ENCODE results near the gene HIC1. TPM values are rescaled to one million over a fixed set of nuclear protein-coding genes. Genes with fewer than 3 reads are reported as not detected.

HIC1 gene
- total RNA-seq, 1 donor from 2014 or later, result 85.0 TPM

DNA sequence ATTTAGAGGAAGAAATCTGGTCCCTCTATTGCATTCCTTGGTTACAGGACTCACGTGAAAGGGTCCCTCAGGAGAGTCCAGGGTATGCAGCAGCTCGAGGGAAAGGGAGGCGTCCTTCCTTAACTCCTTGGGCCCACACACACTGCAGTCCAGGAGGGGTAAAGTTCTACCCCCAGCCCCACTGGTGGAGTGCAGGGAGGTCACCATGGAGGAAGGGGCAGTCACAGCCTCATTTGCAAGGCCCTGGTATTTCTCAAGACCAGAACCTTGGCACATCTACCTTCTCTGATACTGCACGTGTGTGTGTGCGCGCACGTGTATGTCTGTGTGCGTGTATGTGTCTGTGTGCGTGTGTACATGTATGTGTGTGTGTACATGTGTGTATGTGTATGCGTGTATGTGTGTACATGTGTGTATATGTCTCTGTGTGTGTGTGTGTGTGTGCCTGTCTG, 11.1 kb downstream of the HIC1 start:
- ATAC-seq, result peak; percentile 5
- intact Hi-C loops (cut with DNase I), result no loop called here
- no peak for DNase-seq (ENCODE audit: low spot score)

DNA sequence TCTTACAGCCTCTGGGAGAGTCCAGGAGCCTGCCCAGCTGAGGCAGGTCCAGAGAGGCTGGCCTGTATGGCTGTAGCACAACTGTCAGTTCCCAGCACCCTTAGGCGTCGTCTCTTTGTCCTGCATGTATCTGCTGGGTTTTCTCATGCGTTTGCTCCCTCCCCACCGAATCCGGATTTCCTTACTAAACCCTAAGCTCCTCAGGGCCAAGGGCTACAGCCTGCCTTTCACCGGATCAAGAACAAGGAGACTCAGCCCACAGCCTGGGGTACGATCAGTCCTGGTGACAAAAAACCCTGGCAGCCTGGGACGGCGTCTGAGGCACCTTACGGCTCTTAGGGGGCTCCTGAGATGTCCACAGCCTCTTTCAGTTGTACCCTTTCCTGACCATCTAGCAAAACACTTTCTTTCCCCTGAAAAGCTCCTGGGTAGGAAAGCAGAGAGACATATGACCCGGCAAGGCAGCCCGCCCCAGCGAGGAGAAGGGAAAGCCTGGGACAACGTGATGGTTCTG, 12.2 kb downstream of the HIC1 start:
- peak; percentile 1 for ATAC-seq
- intact Hi-C loops (cut with DNase I), result no loop called here
- no peak for DNase-seq (ENCODE audit: low spot score)

DNA sequence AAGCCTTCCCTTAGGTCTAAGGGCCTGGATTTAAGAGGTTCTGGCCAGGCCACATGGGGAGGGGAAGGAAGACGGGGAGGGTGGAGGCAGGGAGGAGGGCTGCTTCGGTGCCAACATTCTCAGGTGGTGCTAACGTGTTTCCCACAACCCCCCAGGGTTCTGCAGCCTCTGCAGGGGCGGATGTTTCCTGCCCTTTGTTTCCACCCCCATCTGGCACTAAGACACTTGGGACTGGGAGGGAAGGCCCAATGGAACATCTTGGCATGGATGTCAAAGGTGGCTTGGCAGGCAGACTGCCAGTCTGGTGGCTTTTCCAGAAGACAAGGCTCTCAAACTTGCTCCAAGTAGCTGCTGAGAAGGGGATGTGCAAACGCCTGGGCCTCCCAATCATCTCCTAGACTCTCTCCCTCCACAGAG, 12.7 kb downstream of the HIC1 start:
- ATAC-seq (peak; percentile 21), DNase-seq (ENCODE audit: low spot score) (peak; percentile 70)

DNA sequence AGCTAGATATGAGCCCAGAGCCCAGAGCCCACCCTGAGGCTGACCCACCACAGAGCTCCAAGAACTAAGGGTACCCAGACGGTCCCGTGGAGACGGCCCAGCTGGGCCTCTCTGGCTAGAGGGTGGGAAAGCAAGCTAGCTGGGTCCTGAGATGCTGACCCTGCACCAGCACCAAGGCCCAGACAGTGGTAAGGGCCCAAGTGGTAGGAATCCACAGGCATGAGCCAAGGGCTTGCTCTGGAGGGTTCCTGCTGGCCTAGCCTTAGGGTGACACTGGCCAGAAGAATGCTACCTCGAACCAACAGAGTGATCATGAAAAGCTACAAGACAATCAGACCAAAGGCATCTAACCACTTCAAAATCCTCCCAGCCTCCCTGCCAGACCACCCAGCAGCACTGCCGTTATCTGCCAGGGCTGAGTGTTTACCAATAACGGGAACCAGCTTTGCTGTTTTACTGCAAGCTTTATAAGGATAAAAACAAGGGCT, 13.2 kb downstream of the HIC1 start:
- intact Hi-C loops (cut with DNase I), result no loop called here
- ATAC-seq, result peak; percentile 14
- no peak for DNase-seq (ENCODE audit: low spot score)

More for the DNA sequence above, 12.7 kb downstream of the HIC1 start:
- intact Hi-C loops (cut with DNase I), result no loop called here

DNA sequence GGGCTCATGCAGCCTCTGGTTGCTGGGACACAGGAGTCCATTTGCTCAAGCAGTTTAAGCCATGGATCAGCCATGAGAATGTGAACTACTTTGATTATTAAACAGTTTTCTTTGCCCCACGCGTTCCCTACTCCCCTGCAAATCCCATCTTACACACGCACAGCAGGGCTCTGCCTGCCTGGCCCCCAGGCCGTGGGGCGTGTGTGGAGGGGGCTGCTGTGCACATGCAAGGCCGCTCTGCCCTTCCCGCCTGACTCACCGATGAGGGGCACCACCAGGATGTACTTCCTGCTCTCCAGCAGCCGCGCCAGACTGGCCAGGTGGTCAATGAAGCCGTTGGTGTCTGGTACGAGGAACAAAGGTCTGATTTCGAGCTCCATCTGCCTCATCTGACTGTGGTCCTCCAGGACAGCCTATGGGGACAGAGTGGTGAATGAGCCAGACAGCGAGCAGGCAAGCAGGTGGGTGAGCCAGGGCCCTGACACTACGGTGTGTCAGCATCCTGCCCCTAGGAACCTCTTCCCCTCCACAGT, 13.7 kb downstream of the HIC1 start:
- ATAC-seq, result no peak
- intact Hi-C loops (cut with DNase I), result no loop called here
- DNase-seq (ENCODE audit: low spot score), result no peak

DNA sequence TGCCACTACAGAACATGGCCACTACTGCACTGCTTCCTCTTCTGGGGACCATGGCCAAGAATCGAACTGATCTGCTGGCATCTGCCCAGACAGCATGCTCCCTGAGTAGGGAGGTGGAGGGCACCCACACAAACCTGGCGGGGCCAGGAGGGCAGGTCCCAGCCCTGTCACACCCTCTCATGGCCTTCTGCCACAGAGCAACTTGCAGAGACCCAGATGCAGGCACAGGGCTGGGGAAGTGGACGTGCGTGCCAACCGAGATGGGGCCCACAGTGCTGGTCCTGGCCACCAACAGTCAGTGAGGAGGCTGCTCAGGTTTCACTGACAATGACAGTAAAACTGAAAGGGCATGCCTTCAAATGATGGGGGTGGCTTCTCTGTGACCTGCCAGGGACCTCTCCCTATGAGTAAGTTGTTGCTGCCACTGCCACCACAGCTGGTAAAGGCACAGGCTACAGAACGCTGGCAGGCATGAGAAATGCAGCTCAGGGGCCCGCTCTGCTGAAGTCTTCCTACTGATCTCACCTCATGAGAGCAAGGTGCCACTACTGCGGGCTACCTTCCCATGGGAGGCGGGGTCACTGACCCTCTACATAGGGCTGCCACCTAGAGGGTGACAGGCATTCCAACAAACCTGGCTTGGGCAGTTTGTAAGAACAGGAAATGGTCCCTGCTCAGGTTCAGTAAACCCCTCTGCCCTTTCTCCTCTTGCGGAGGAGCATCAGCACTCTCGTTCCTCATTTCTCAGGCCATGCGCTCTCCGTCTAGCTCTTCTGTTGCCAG, 15.5 kb downstream of the HIC1 start:
- intact Hi-C loops (cut with DNase I), result no loop called here
- DNase-seq (ENCODE audit: low spot score) (no peak), ATAC-seq (no peak)

DNA sequence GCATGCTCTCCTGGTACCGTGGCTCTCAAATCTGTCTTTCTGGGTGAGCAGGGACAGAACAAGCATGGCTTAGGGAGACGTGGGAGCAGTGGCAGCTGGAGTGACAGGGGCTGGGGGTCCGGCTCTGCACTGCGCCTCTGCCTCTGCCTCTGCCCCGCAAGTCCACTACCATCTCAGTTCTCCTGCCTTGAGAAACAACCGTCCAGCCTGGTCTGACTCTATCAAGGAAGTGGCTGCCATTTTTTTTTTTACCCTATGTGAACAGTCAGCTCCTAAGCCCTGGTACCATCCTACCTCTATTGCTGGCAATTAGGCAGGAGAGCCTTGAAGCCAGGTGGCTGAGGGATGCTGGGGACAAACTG, 16.1 kb downstream of the HIC1 start:
- intact Hi-C loops (cut with DNase I), result no loop called here
- DNase-seq (ENCODE audit: low spot score) (no peak), ATAC-seq (no peak)

DNA sequence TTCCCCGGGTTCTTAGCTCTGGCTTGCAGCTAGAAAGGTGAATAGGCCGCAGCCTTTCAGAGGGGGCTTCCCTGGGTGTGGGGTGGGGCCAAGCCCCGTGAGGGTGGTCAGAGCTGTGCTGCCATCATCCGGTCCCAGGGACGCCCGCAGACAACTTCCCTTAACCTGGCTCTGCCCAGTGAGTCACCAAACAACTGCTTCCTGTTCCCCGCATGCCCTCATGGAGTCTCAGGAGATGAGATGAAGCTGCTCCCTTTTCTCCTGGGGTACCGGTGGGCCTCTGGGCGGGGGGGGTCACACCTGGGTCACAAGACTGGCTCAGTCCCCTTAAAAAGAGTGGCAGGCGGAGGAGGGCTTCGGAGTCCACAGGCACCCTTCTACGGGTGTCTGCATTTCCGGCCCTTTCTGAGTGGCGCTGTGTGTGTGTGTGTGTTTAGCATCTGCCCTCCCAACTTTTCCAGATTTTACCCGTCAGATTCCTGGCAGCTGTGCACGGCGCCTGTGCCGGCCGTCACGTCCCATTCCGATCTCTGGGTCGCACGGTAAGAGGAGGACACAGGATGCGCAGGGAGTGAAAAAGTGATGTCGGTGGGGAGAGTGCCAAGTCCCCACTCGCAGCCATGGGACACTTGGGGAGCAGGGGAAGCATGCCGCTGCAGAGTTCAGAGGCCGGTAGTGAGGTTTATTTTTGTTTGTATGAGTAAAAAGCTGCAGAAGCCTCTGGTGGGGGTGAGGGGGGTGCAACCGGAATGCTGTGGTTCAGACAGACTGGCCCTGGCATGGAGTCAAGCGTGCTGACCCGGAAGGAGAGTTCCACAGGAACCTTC, 16.8 kb downstream of the HIC1 start:
- ATAC-seq (peak; percentile 39), DNase-seq (ENCODE audit: low spot score) (peak; percentile 67)
- intact Hi-C loops (cut with DNase I), result no loop called here

DNA sequence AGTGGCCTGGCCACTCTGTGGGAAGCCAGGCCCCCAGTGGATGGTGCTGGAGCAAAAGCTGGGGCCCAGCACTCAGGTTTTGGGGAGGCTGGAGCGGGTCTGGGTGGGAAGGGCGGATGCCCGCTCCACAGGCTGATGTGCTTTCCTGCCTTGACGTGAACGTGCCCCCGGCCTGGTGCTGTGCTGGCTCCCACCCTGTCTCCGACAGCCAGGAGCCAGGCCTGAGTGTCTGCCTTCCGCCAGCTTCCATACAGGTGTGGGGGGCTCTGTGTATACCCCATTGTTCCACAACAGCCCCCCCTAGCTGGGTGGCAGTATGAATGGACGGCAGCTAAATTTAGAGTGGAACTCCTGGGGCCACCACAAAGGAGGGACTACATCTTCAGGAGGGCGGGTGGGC, 20.0 kb downstream of the HIC1 start:
- peak; percentile 1 for ATAC-seq

DNA sequence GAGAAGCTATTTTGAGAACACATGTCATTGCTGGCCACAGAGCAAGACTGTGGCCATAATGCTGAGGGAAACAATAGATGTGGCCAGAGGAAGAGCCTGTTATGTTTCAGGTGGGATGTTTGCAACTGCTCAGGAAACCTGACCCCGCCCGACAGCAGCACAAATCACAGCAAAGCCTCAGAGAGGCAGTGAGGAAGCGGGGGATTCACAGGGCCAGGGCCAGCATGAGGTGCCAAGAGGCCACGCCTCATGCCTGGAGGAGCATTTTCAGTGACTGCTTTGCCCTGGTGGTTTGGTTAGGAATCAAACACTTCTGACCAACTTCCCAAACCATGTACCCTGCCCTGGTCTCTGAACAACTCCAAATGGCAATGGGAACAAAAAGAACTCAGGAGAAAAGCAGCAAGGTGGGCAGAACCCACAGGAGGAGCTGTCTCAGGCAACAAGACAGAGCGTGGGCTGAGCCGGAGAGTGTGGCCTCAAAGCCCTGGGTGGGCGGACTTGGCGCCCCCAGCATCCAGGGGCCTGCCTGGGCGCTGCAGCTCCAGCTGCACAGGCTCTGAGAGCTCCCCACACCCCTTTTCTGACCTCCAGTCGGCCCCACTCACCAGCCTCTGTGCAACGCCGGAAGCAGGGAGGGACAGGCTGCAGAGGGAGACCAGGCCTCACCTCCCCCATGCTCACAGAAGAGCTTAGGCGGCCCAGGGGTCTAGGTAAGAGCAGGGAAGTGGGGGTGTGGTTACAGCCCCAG, 20.6 kb downstream of the HIC1 start:
- DNase-seq (ENCODE audit: low spot score), result no peak
- ATAC-seq, result peak; percentile 73
- intact Hi-C loops (cut with DNase I), result no loop called here

More for the DNA sequence above, 20.0 kb downstream of the HIC1 start:
- DNase-seq (ENCODE audit: low spot score), result no peak
- intact Hi-C loops (cut with DNase I), result no loop called here

DNA sequence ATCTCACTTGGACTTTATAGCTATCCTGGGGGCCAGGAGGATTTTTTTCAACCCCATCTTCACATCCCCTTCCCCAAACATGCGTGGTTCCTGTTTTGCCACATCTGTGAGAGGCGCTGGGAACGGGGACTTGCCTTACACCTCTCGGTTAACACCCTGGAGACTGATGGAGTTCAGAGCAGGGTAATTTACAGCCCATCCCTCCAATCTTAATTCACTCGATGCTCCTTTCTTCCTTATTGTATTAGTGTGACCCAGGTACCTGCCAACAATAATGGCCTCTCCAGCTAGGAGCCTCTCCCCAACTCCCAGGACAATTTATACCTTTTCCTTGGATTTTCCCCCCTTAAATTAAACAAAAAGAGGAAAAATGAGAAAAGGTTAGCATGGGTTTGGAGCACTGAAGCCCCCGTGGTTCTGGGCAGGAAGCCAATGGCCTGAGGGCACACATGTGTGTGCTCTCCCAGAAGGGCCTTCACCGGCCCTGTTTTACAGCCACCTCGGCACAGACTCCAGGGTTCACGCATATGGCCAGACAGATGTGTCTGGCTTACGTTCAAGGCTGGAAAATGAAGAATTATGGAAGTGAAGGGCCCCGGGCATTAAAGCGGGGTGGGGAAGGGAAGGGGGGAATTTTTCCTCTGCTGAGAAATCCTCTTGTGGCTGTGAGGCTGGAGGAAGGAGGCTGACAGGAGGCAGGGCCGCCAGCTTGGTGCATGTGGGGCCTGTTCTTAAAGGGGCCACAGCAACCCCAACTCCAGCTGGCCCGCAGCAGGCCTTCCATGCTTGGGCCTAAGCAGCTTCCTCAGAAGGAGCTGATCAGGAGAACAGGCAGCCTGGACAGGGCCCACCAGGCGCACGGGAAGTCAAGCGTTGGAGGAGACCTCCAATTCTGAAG, 21.4 kb downstream of the HIC1 start:
- intact Hi-C loops (cut with DNase I), result no loop called here
- DNase-seq (ENCODE audit: low spot score) (no peak), ATAC-seq (peak; percentile 5)

DNA sequence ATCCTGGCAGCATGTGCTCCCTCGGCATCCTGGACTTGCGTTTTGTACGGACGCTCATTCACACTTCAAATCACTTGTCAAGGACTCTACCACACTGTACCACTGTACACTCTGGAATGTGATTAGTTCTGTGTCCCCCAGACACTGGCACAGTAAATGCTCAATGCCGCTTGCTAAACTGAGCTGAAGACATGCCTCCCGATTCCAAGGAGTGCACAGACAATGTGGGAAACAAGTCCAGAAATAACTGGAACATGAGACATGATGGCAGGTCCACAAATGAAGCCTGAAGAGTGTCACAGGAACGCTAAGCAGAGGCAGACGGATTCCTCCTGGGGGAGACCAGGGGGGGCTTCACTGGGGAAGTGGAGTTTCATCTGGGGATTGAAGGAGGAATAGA, 22.1 kb downstream of the HIC1 start:
- intact Hi-C loops (cut with DNase I), result no loop called here
- DNase-seq (ENCODE audit: low spot score), result no peak
- ATAC-seq, result no peak

DNA sequence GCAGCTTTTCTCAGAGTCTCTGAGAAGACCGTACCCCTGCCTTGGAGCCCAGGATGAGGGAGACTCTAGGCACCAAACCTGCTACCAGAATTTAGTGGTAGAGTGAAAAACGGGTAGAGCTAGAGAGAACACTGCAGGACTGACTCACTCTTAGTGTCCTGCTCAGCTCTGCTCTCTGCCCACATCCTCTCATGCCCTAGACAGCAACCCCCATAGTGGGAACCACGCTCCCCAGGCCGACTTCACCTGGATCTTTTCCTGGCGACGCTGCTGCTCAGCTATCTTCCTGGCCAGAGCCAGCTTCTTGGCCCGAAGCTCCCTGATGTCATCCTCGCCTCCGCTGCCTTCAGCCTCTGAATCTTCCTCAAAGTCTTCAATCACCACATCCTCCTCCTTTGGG, 26.7 kb downstream of the HIC1 start:
- DNase-seq (ENCODE audit: low spot score), result no peak
- no peak for ATAC-seq
- intact Hi-C loops (cut with DNase I), result no loop called here

DNA sequence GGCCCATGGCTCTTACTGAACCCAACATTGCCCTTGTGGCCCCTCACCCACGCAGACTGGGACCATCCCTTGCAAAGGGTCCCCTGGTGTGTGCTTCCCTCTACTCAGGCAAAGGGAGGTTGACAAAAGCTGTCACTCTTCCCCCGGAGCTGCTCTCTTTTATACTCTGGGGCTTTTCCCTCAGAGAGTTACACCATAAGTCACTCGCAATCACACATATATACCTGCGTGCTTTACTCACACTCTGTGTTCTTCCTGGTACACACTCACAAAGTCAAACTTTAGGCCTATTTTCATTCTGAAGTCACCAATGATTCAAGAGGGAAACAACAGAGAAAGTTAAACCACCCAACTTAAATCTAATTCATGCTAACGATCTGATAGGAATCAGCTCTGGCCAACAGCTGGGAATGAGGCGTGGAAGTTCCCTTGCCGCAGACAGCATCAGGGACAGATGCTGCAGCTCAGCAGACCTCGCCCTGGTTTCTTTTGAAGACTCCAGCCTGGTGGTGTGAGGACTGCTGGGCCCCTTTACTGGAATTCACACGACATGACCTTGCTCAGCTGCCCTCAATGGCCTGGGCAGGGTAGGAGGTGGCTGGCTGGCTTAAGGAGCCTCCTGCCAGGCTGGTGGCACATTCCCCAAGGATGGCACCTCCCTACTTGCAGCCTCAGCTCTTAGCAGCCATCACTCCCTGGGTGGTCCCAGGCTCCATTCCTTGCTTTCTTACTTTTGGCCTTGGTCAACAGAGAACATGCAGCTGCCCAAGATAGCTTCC, 27.3 kb downstream of the HIC1 start:
- ATAC-seq (no peak), DNase-seq (ENCODE audit: low spot score) (no peak)
- intact Hi-C loops (cut with DNase I), result no loop called here

DNA sequence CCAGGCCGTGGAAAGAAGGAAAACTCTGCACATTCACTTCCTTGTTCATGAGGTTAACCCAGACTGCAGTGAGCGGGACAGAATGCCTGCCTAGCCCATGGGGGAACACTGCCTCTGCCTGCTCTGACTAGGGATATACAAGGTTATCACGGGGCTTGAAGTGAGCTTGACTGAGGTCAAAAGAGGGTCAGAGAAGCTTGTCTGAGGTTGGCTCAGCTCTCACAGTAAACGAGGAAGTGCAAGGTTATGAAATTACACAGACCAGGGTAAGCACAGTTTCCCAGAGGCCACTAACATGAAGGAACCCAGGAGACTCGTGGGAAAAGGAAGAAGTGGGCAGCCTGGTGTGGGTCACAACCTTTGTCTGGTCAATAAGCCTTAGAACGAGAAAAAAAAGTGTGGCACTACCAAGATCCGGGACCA, 28.7 kb downstream of the HIC1 start:
- ATAC-seq (peak; percentile 15), DNase-seq (ENCODE audit: low spot score) (no peak)
- intact Hi-C loops (cut with DNase I), result no loop called here

DNA sequence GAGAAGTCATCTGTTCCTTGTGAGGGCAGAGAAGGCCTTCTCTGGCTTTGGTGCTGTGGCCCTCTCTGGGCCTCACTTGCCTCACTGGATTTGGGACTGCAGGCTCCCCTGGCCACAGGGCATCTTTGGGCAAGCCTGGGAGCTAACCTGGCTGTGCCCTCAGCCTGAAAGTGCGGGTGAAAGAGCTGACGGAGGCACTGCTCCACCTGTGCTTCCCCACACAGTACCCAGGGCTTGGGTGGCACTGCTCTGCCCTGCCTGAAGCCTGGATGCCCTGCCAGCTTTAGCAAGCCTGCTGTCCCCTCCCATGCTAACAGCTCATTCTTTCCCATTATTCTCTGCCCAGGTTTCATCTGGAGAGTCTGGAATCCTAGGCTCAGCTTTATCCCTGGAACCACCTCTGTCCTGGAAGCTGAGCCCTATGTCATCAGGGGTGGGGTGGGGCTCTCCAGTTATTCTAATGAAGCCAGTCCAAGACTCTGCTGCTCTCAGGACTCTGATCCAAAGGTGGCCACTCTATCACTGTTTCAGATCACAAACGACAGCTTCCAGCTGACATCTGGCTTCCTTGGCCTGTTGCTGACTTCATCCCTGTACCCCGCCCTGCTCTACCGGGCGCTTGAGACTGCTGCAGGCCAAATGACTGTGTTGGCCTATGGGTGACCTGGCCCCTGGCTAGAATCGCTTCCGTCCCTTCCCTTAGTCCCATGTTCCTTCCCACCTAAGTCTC, 29.3 kb downstream of the HIC1 start:
- peak; percentile 79 for DNase-seq (ENCODE audit: low spot score)
- ATAC-seq, result peak; percentile 79
- intact Hi-C loops (cut with DNase I), result no loop called here
